ENCODE measurements around the gene COLEC12.

Gene COLEC12

DNA sequence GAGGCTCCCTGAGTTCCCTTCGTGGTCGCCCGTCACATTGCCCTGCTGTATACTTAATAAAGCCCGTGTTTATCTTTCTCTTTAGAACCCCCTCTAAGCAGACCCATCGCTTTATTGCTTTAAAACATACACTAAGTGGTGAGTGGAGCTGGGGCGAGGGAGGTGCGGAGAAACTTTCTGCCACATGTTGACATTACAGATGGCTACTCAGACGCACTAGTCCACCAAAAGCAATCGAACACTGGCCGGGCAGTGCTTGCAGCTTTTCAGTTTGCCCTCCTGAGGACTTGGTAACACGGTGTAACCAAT, 859 bp upstream of the COLEC12 start:
- H3K4me1 ChIP-seq (ENCODE audit: control insufficient read depth, insufficient read depth, low read length): peaks cover 3% of the 10 kb centered on the region
- H3K9me3 ChIP-seq (ENCODE audit: control insufficient read depth, insufficient read depth, low read length): no peaks in the 10 kb centered on the region
- no peaks in the 10 kb centered on the region for H3K36me3 ChIP-seq (ENCODE audit: control insufficient read depth, insufficient read depth, low read length)
- H3K27me3 ChIP-seq (ENCODE audit: control insufficient read depth, insufficient read depth, low read length): peaks cover 59% of the 10 kb centered on the region
- H3K9ac ChIP-seq (ENCODE audit: low read depth, low read length): no peak overlapping the region
- H3K4me3 ChIP-seq (ENCODE audit: low read depth, low read length): peak overlapping the region; percentile 70

DNA sequence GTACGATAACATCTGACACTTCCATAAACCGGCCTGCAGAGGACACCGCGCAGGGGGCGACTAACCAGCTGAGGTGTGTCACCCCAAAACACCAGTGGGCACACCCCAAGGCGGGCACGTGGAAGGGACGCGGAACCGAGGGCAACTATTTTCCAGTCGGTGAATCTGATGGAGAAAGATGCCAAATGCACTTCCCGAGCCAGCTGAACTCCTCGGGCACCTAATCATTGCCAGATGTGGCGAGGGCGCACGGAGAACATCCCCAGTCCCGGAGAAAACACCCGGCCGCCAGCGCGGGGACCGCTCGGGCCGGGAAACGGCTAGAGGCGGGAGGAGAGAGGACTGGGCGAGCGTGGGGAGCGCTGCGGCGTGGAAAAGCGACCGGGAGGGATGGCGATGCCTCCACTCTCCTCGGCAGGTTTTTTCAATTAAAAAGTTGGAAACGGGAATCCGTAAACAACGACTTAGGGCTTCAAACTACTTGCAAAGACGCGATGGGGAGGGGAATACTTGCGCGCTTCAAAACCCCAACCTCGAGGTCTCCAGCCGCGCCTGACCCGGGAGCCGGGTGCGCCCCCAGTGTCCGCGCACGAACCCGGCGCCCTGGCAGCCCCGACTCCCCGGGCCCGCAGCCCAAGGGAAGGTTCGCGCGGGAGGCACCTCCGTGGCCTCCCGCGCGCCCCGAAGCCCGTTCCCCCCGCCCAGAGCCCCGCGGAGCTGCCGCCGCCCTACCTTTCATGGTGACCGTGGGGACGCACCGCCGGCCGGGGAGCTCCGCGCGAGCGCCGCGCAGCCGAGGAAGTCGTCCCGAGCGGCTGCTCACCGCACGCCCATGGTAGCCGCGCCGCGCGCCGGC, 497 bp downstream of the COLEC12 start:
- Histone ChIP-seq H3K4me3 (ENCODE audit: low read depth, low read length) (peak overlapping the region; percentile 70), H3K4me1 (ENCODE audit: control insufficient read depth, insufficient read depth, low read length) (peaks cover 3% of the 10 kb centered on the region), H3K9ac (ENCODE audit: low read depth, low read length) (no peak overlapping the region), H3K9me3 (ENCODE audit: control insufficient read depth, insufficient read depth, low read length) (no peaks in the 10 kb centered on the region), H3K36me3 (ENCODE audit: control insufficient read depth, insufficient read depth, low read length) (no peaks in the 10 kb centered on the region), H3K27me3 (ENCODE audit: control insufficient read depth, insufficient read depth, low read length) (peaks cover 52% of the 10 kb centered on the region)

DNA sequence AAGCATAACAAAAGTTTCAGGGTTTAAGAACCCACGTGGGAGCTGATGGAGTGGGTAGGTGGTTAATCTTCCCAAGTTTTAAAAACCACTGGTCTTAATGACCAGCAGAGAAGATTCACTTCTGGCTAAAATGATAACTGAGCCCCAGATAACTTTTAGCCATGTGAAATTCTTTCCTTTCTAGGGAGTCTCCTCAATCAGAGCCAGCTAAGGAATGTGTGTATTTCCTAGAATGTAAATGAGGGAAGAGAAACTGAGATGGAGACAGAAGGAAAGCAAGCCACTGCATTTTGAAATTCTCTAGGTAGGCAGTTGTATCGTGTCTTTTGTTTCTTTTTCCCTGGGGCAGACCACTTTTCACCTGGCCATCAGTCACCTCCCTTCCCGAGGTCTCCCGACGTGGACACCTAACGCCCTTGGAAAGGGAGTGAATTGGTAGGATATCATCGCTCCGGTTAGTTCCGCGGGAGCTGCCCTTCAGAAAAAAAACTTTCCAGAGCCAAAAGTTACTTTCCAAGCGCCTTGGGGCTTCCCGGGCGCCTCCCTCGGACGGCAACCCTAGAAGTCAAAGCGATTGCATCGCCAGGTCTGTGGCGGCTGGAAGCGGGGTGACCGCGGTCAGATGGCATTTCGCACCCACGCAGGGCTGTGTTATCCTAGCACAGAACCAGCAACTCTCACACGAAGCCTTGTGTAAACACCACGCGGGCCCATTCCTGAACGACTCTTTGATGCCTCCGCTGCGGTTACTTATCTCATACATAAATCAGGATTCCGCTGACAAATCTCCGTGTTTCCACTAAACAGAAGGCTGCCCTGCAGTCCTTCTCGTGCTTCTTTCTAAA, 1.3 kb downstream of the COLEC12 start:
- no peak overlapping the region for H3K9ac ChIP-seq (ENCODE audit: low read depth, low read length)
- peak overlapping the region; percentile 70 for H3K4me3 ChIP-seq (ENCODE audit: low read depth, low read length)
- H3K4me1 ChIP-seq (ENCODE audit: control insufficient read depth, insufficient read depth, low read length): peaks cover 3% of the 10 kb centered on the region
- H3K9me3 ChIP-seq (ENCODE audit: control insufficient read depth, insufficient read depth, low read length): no peaks in the 10 kb centered on the region
- no peaks in the 10 kb centered on the region for H3K36me3 ChIP-seq (ENCODE audit: control insufficient read depth, insufficient read depth, low read length)
- H3K27me3 ChIP-seq (ENCODE audit: control insufficient read depth, insufficient read depth, low read length): peaks cover 50% of the 10 kb centered on the region

DNA sequence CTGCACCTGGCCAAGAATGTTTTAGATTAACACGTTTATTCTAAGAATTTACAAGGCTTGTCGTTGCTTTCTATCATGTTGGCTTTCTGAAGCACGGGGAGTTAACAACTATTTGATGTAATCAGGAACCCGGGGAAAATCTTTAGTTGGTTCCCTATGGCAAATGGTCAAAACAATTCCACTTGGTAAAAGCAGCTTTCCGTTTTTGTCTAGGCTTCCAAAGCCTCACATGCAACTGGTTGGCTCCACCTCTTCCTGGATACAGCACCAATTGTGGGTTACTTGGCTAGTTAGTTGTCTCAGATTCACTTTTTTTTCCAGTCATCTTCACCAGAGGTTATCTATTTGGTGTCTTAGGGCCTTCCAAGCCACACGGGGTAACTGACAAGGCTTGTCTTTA, 2.8 kb downstream of the COLEC12 start:
- Histone ChIP-seq H3K27me3 (ENCODE audit: control insufficient read depth, insufficient read depth, low read length) (peaks cover 41% of the 10 kb centered on the region), H3K4me1 (ENCODE audit: control insufficient read depth, insufficient read depth, low read length) (peaks cover 3% of the 10 kb centered on the region)

DNA sequence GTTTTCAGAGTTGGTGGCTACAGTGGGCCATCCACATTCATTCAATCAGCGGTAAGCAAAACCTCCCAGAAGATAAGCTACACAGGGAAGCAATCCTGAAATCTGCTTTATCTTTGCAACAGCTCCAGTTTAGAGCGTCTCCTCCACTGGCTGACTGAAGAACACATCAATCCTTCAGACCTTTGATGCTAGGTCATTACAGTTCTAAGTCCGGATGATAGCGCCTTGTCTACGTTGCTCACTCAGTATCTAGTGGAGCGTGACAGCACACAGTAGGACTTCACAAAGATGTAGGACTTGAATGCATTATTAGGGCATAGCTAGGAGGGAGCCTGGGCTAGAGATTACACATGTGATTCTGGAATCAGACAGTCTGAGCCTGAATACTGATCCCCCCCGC, 5.0 kb downstream of the COLEC12 start:
- no peaks in the 10 kb centered on the region for H3K36me3 ChIP-seq (ENCODE audit: control insufficient read depth, insufficient read depth, low read length)
- no peak overlapping the region for H3K4me3 ChIP-seq (ENCODE audit: low read depth, low read length)
- no peaks in the 10 kb centered on the region for H3K9me3 ChIP-seq (ENCODE audit: control insufficient read depth, insufficient read depth, low read length)
- peaks cover 3% of the 10 kb centered on the region for H3K4me1 ChIP-seq (ENCODE audit: control insufficient read depth, insufficient read depth, low read length)
- no peak overlapping the region for H3K9ac ChIP-seq (ENCODE audit: low read depth, low read length)
- peaks cover 24% of the 10 kb centered on the region for H3K27me3 ChIP-seq (ENCODE audit: control insufficient read depth, insufficient read depth, low read length)

More for the DNA sequence above, 2.8 kb downstream of the COLEC12 start:
- Histone ChIP-seq H3K4me3 (ENCODE audit: low read depth, low read length) (no peak overlapping the region), H3K9ac (ENCODE audit: low read depth, low read length) (no peak overlapping the region), H3K36me3 (ENCODE audit: control insufficient read depth, insufficient read depth, low read length) (no peaks in the 10 kb centered on the region), H3K9me3 (ENCODE audit: control insufficient read depth, insufficient read depth, low read length) (no peaks in the 10 kb centered on the region)

DNA sequence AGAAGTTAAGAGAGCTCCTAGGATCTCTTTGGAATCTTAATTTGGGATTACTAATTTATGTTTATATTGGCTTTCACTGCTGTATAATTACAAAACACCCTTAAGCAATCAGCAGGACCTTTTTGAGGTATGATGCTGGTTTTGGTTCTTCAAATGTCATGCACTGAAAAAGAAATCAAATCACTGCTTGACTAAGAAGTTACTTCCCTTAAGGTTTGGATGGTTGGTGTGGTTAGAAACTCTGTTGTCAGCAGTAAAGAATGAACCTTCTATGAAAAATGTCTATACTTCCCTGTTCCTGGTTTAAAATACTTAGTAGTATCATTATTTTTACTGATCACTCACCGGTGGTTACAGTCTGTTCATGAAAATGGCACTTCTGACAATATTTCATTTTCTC, 5.5 kb downstream of the COLEC12 start:
- Histone ChIP-seq H3K36me3 (ENCODE audit: control insufficient read depth, insufficient read depth, low read length) (no peaks in the 10 kb centered on the region), H3K27me3 (ENCODE audit: control insufficient read depth, insufficient read depth, low read length) (peaks cover 22% of the 10 kb centered on the region), H3K4me3 (ENCODE audit: low read depth, low read length) (no peak overlapping the region), H3K9me3 (ENCODE audit: control insufficient read depth, insufficient read depth, low read length) (no peaks in the 10 kb centered on the region), H3K9ac (ENCODE audit: low read depth, low read length) (no peak overlapping the region), H3K4me1 (ENCODE audit: control insufficient read depth, insufficient read depth, low read length) (peaks cover 3% of the 10 kb centered on the region)

DNA sequence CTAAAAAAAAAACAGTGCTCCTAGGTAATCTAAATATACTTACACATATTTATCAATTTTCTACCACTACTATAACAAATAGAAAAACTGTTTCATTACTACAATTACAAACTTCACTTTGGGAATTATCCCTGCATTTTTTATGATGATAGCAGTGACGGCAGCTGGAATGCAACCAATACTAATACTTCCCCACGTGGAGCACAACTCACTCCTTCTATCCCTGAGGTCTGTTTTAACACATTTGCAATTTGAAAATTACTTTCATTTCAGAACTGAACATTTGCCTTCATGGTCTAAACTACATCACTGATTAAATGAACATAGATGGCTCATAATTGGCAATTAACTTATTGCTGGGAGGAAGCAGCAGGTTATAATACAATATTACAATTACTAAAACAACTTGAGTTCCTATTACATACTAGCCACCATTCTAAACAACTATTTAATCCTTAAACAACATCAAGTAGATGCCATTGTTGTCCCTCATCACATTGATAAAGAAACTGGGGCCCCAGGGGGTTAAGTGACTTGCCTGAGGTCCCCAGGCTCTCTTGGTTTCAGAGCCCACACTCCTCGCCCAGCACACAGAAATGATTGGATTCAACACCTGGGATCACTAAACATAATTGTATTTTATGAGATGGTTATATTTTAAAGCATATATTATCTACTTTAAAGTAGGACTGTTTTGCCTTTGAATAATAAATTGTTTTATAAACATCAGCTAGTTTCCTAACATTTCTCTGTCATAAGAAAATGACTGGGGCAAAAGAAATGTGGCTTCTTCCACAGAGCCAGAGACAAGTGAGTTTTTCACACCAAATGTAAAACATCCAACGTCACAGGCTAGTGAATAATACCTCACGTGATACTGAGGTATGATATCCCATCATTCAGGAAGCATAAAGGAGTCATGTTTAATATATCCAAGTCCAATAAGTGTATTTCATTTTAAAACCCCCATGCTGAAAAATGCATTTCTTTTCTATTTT, 6.2 kb downstream of the COLEC12 start:
- Histone ChIP-seq H3K9ac (ENCODE audit: low read depth, low read length) (no peak overlapping the region), H3K27me3 (ENCODE audit: control insufficient read depth, insufficient read depth, low read length) (peaks cover 15% of the 10 kb centered on the region), H3K4me1 (ENCODE audit: control insufficient read depth, insufficient read depth, low read length) (peaks cover 3% of the 10 kb centered on the region), H3K36me3 (ENCODE audit: control insufficient read depth, insufficient read depth, low read length) (no peaks in the 10 kb centered on the region), H3K4me3 (ENCODE audit: low read depth, low read length) (no peak overlapping the region), H3K9me3 (ENCODE audit: control insufficient read depth, insufficient read depth, low read length) (no peaks in the 10 kb centered on the region)

DNA sequence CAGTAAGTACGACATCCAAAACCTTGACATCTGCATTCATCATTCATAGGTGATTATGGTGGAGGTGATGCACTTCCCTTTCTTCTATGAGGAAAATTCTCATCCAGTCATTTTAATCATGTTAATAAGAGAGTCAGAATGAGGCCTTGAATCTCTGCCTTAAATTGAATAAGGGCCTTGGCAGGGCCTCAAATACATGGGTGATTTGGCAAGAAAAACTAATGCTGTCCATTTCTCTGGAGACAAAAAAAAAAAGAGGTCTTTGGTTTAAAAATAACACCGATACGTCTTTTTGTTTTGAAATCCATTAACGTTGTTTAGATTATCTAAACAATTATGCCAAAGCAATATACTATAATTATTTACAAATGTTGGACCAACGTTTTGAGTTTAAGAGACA, 8.1 kb downstream of the COLEC12 start:
- H3K9ac ChIP-seq (ENCODE audit: low read depth, low read length): no peak overlapping the region
- no peaks in the 10 kb centered on the region for H3K4me1 ChIP-seq (ENCODE audit: control insufficient read depth, insufficient read depth, low read length)
- no peaks in the 10 kb centered on the region for H3K9me3 ChIP-seq (ENCODE audit: control insufficient read depth, insufficient read depth, low read length)
- H3K4me3 ChIP-seq (ENCODE audit: low read depth, low read length): no peak overlapping the region
- H3K27me3 ChIP-seq (ENCODE audit: control insufficient read depth, insufficient read depth, low read length): no peaks in the 10 kb centered on the region
- H3K36me3 ChIP-seq (ENCODE audit: control insufficient read depth, insufficient read depth, low read length): no peaks in the 10 kb centered on the region

DNA sequence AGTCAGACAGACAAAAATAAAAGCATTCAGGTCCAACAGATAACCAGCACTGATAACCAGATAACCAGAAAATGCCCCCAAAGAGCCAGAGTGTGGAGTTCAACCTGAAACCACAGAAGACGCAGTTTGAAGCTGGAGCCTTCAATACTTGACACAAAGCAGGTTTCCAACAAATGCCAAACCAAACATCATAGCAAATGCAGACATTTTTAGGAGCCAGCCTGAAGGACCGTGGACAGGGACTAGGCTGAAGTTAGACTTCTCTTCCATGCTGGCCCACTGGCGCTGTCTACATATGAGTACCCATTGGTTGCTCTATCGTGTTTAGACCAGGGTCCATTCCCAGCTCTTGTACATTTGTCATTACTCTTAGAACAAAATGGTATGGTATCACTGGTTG, 9.9 kb downstream of the COLEC12 start:
- no peaks in the 10 kb centered on the region for H3K36me3 ChIP-seq (ENCODE audit: control insufficient read depth, insufficient read depth, low read length)
- H3K4me3 ChIP-seq (ENCODE audit: low read depth, low read length): no peak overlapping the region
- H3K9ac ChIP-seq (ENCODE audit: low read depth, low read length): no peak overlapping the region
- H3K27me3 ChIP-seq (ENCODE audit: control insufficient read depth, insufficient read depth, low read length): no peaks in the 10 kb centered on the region
- no peaks in the 10 kb centered on the region for H3K4me1 ChIP-seq (ENCODE audit: control insufficient read depth, insufficient read depth, low read length)
- no peaks in the 10 kb centered on the region for H3K9me3 ChIP-seq (ENCODE audit: control insufficient read depth, insufficient read depth, low read length)

DNA sequence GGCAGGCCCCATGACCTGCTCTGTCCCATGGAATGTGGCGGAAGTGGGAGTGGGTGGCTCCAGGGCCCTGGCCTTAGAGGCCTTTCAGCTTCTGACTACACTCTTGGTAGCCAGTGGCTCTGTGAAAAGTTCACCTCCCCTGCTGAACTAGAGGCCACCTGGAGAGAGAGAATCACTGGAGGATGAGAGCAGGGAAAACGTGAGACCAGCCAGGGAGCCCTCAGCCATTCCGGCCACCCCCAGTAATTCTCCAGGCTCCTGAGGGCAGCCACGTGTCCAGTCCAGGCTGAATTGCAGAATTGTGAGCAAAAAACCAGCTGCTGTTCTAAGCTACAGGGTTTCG, 10.5 kb downstream of the COLEC12 start:
- no peaks in the 10 kb centered on the region for H3K27me3 ChIP-seq (ENCODE audit: control insufficient read depth, insufficient read depth, low read length)
- no peaks in the 10 kb centered on the region for H3K9me3 ChIP-seq (ENCODE audit: control insufficient read depth, insufficient read depth, low read length)
- no peaks in the 10 kb centered on the region for H3K36me3 ChIP-seq (ENCODE audit: control insufficient read depth, insufficient read depth, low read length)
- no peaks in the 10 kb centered on the region for H3K4me1 ChIP-seq (ENCODE audit: control insufficient read depth, insufficient read depth, low read length)
- H3K4me3 ChIP-seq (ENCODE audit: low read depth, low read length): no peak overlapping the region
- no peak overlapping the region for H3K9ac ChIP-seq (ENCODE audit: low read depth, low read length)

DNA sequence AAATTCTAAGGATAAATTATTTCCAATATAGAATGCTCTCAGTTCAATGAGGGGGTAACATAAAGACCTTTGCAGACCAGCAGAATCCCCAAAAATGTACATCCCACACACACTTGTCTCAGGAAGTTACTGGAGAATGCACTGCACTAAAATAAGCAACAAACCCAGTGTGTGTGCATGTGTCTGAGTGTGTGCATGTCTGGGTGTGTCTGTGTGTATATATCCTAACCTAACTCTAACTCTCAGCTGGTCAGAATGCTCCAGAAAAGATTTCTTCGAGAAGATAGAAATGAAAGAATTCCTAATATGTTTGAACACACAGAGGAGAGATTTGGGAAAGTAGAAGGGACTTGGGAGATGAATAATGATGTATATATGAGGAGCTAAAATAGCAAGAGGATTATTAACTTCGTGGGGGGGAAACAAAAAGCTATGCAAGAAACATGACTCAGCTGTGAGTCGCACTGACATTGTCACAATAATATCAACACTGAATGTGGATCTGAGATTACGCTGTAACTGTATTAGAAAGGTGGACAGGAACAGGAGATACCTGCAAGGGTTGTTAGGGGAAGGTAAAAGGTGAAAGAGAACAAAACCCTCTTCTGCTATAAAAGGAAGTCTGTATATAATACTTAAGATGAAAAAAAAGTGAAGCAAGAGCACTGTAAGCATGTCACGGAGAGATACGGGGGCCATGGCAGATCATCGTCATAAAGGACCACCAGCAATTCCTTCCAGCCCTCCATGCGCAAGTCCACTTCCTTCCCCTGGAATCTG, 11.1 kb downstream of the COLEC12 start:
- H3K4me1 ChIP-seq (ENCODE audit: control insufficient read depth, insufficient read depth, low read length): no peaks in the 10 kb centered on the region
- no peak overlapping the region for H3K9ac ChIP-seq (ENCODE audit: low read depth, low read length)
- H3K27me3 ChIP-seq (ENCODE audit: control insufficient read depth, insufficient read depth, low read length): no peaks in the 10 kb centered on the region
- H3K9me3 ChIP-seq (ENCODE audit: control insufficient read depth, insufficient read depth, low read length): no peaks in the 10 kb centered on the region
- H3K4me3 ChIP-seq (ENCODE audit: low read depth, low read length): no peak overlapping the region
- no peaks in the 10 kb centered on the region for H3K36me3 ChIP-seq (ENCODE audit: control insufficient read depth, insufficient read depth, low read length)
